ENCODE results near the gene RNF151. TPM values are rescaled to one million over a fixed set of nuclear protein-coding genes. Genes with fewer than 3 reads are reported as not detected.
"Not testable (repeated sequence)": the region's sequence is repeated elsewhere in the genome, so short reads cannot be mapped to it uniquely, and the experiment has no call there.

RNF151 gene
- total and polyA plus RNA-seq, 2 donors (not counting 1 experiment from before 2014, with no cell fraction given): 0.13 to 0.76 TPM

- H3K27me3 Mint-ChIP-seq; H3K9me3 Mint-ChIP-seq (ENCODE audit: insufficient read depth); POLR2A ChIA-PET; H3K4me3 ChIP-seq (ENCODE audit: control extremely low read depth in 1 of 5, extremely low read depth in 1 of 5, insufficient read depth in 1 of 5, low read depth in 2 of 5, low read length in 4 of 5); intact Hi-C loops (cut with micrococcal nuclease); DNase-seq; ATAC-seq (ENCODE audit: low read depth); H2AFZ ChIP-seq (ENCODE audit: insufficient read depth, low read depth, low read length, poor library complexity, severe bottlenecking); H3K9ac ChIP-seq (ENCODE audit: low read length); H3K9me3 ChIP-seq (ENCODE audit: control extremely low read depth in 1 of 3, control insufficient read depth in 2 of 3, insufficient read depth in 1 of 3, low read length in 2 of 3); H3K27me3 ChIP-seq (replicated peaks in 1 of 4; ENCODE audit: control extremely low read depth in 1 of 4, control insufficient read depth in 3 of 4, insufficient read depth in 4 of 4, low read length in 3 of 4): not testable (repeated sequence)
- 81% methylated on average over 25 of the region's 37 CpGs for WGBS (ENCODE audit: insufficient coverage)
- Histone ChIP-seq H3K27ac (ENCODE audit: low read length in 2 of 2) (peak overlapping the region in 1 of 2 donors; percentile 18), H3K79me2 (ENCODE audit: control insufficient read depth, insufficient read depth, low read length) (peaks cover 36% of the 10 kb centered on the region), H3K36me3 (replicated peaks in 1 of 2; ENCODE audit: control extremely low read depth in 1 of 2, control insufficient read depth in 1 of 2, extremely low read depth in 1 of 2, insufficient read depth in 2 of 2, low read length in 1 of 2) (peaks cover 0 to 29% of the 10 kb centered on the region in 2 experiments), H3K4me1 (ENCODE audit: control insufficient read depth in 2 of 2, insufficient read depth in 2 of 2, low read length in 2 of 2) (peaks cover 31 to 58% of the 10 kb centered on the region in 2 donors), H3K4me2 (replicated peaks; ENCODE audit: low read depth, low read length, poor library complexity, severe bottlenecking) (peak overlapping the region; percentile 90), H4K20me1 (ENCODE audit: control insufficient read depth, insufficient read depth, low read length, poor library complexity, severe bottlenecking) (peaks cover 23% of the 10 kb centered on the region)
- Mint-ChIP-seq H3K4me3 (peak overlapping the region; percentile 94), H3K4me1 (peaks cover 46% of the 10 kb centered on the region), H3K27ac (peak overlapping the region; percentile 79)
- CTCF ChIA-PET: interaction anchor here (1.4 kb wide), 1 partner anchor 178 kb away, joined by 3 read pairs; no protein-coding TSS in a partner anchor
Measured at GRCh38 chr16:1962161-1963153, 4.2 kb upstream of the RNF151 start.

GRCh38 chr16:1963806-1964505 is 2.7 kb upstream of the RNF151 start:
- Mint-ChIP-seq H3K9me3 (ENCODE audit: insufficient read depth) (no peaks in the 10 kb centered on the region), H3K27me3 (no peaks in the 10 kb centered on the region), H3K4me1 (peaks cover 45% of the 10 kb centered on the region), H3K27ac (peak overlapping the region; percentile 97), H3K4me3 (peak overlapping the region; percentile 94)
- CTCF ChIA-PET: interaction anchor here (0.6 to 2.0 kb wide), 7 partner anchors 20 to 189 kb away, joined by 3 to 6 read pairs (median 3); partner anchors contain the start of genes GFER, MSRB1 and SYNGR3
- Histone ChIP-seq H3K27me3 (replicated peaks in 1 of 4; ENCODE audit: control extremely low read depth in 1 of 4, control insufficient read depth in 3 of 4, insufficient read depth in 4 of 4, low read length in 3 of 4) (no peaks in the 10 kb centered on the region), H3K4me2 (replicated peaks; ENCODE audit: low read depth, low read length, poor library complexity, severe bottlenecking) (peak overlapping the region; percentile 90), H3K4me1 (ENCODE audit: control insufficient read depth in 2 of 2, insufficient read depth in 2 of 2, low read length in 2 of 2) (peaks cover 28 to 54% of the 10 kb centered on the region in 2 donors), H3K9ac (ENCODE audit: low read length) (peak overlapping the region; percentile 98), H3K4me3 (ENCODE audit: control extremely low read depth in 1 of 5, extremely low read depth in 1 of 5, insufficient read depth in 1 of 5, low read depth in 2 of 5, low read length in 4 of 5) (peak overlapping the region; percentile 60 to 94 (median 76)), H2AFZ (ENCODE audit: insufficient read depth, low read depth, low read length, poor library complexity, severe bottlenecking) (no peak overlapping the region), H3K79me2 (ENCODE audit: control insufficient read depth, insufficient read depth, low read length) (peaks cover 34% of the 10 kb centered on the region), H4K20me1 (ENCODE audit: control insufficient read depth, insufficient read depth, low read length, poor library complexity, severe bottlenecking) (peaks cover 23% of the 10 kb centered on the region), H3K36me3 (replicated peaks in 1 of 2; ENCODE audit: control extremely low read depth in 1 of 2, control insufficient read depth in 1 of 2, extremely low read depth in 1 of 2, insufficient read depth in 2 of 2, low read length in 1 of 2) (peaks cover 0 to 29% of the 10 kb centered on the region in 2 experiments), H3K27ac (ENCODE audit: low read length in 2 of 2) (peak overlapping the region; percentile 83 to 100), H3K9me3 (ENCODE audit: control extremely low read depth in 1 of 3, control insufficient read depth in 2 of 3, insufficient read depth in 1 of 3, low read length in 2 of 3) (no peaks in the 10 kb centered on the region)
- POLR2A ChIA-PET: interaction anchor here (0.5 to 2.9 kb wide), 14 partner anchors 9 to 919 kb away, joined by 3 to 36 read pairs (median 4); partner anchors contain the start of genes FLYWCH2, GFER, MSRB1 and NUBP2
- intact Hi-C loops (cut with micrococcal nuclease): loop anchor here (1.0 to 2.0 kb wide), 5 partner anchors 8 to 191 kb away; partner anchors contain the start of genes TBL3, TRAF7 and ZNF598
- 7% methylated on average over 44 of the region's 44 CpGs for WGBS (ENCODE audit: insufficient coverage)
- ATAC-seq (ENCODE audit: low read depth) (peak; percentile 15), DNase-seq (no peak)
- no peak for TF ChIP-seq EZH2 (IDR thresholded peaks at IDR 0.05; ENCODE audit: borderline replicate concordance, insufficient read depth, low read depth, low read length, poor library complexity, severe bottlenecking)
- TF ChIP-seq CTCF (IDR thresholded peaks at IDR 0.05): peak; percentile 21

Data from B cell (primary cell).